Neural cell (in vitro differentiated cells): ENCODE data around the gene SARS1. TPM values are rescaled to one million over a fixed set of nuclear protein-coding genes. Genes with fewer than 3 reads are reported as not detected.

Experiments used
- H2AFZ ChIP-seq: fragments of 200-600, 300-800 bp; sonication (generic), shearing (Covaris generic); 2 replicates; pipeline ENCODE4 v1.6.0; 2014; ENCODE audit warnings: low read depth, mild to moderate bottlenecking, antibody characterized with exemption, low read length, moderate library complexity
- H3F3A ChIP-seq: fragments of 200-600 bp; shearing (Covaris generic); 2 replicates; pipeline ENCODE4 v1.6.1; 2016; ENCODE audit warnings: mild to moderate bottlenecking, moderate library complexity, mixed read lengths, antibody characterized with exemption, low read length; ENCODE audit not compliant: insufficient read depth, poor library complexity, severe bottlenecking
- H3K27ac ChIP-seq: fragments of 200-600, 300-800 bp; sonication (generic), shearing (Covaris generic); 2 replicates; pipeline ENCODE4 v1.5.1; 2014; ENCODE audit warnings: mild to moderate bottlenecking, low read length, moderate library complexity
- H3K27me3 ChIP-seq: fragments of 300-800, 200-600 bp; sonication (generic), shearing (Covaris generic); 2 replicates; pipeline ENCODE4 v1.6.0; 2014; ENCODE audit warnings: mild to moderate bottlenecking, low read depth, low read length, moderate library complexity; ENCODE audit not compliant: insufficient read depth
- H3K36me3 ChIP-seq: fragments of 300-800, 200-600 bp; sonication (generic), shearing (Covaris generic); 2 replicates; pipeline ENCODE4 v1.5.1; 2014; ENCODE audit warnings: mild to moderate bottlenecking, antibody characterized with exemption, low read length, moderate library complexity; ENCODE audit not compliant: insufficient read depth
- H3K4me2 ChIP-seq: fragments of 300-800, 200-600 bp; sonication (generic), shearing (Covaris generic); 2 replicates; pipeline ENCODE4 v1.6.0; 2014; ENCODE audit warnings: mild to moderate bottlenecking, low read length
- H3K4me3 ChIP-seq: fragments of 300-800, 200-600 bp; sonication (generic), shearing (Covaris generic); 2 replicates; pipeline ENCODE4 v1.5.1; 2014; ENCODE audit warnings: mild to moderate bottlenecking, low read length, moderate library complexity
- H3K79me2 ChIP-seq: fragments of 200-600 bp; shearing (Covaris generic); replicated peaks from 2 replicates; pipeline ENCODE4 v1.6.0; 2014; ENCODE audit warnings: mild to moderate bottlenecking, low read length, moderate library complexity; ENCODE audit not compliant: insufficient read depth
- H3K9ac ChIP-seq: fragments of 300-800, 200-600 bp; sonication (generic), shearing (Covaris generic); 2 replicates; pipeline ENCODE4 v1.6.1; 2016; ENCODE audit warnings: mild to moderate bottlenecking, low read length, mixed read lengths
- H3K9me2 ChIP-seq: fragments of 200-600 bp; shearing (Covaris generic); 2 replicates; pipeline ENCODE4 v1.6.1; 2016; ENCODE audit warnings: mild to moderate bottlenecking, low read length, mixed read lengths; ENCODE audit not compliant: insufficient read depth
- H3K9me3 ChIP-seq: fragments of 200-600, 300-800 bp; sonication (generic), shearing (Covaris generic); 2 replicates; pipeline ENCODE4 v1.6.1; 2016; ENCODE audit warnings: mild to moderate bottlenecking, mixed run types, low read length, moderate library complexity, mixed read lengths
- H4K20me1 ChIP-seq: fragments of 200-600 bp; shearing (Covaris generic); 2 replicates; pipeline ENCODE4 v1.6.1; 2016; ENCODE audit warnings: mild to moderate bottlenecking, mixed run types; ENCODE audit not compliant: insufficient read depth
- EP300 ChIP-seq: fragments of 450-650 bp; conservative IDR thresholded peaks from 2 replicates; pipeline ENCODE4 v1.6.1; 2014; ENCODE audit warnings: antibody characterized with exemption, mild to moderate bottlenecking, moderate library complexity; ENCODE audit not compliant: poor library complexity, severe bottlenecking
- EZH2 ChIP-seq: fragments of 200-600, 300-800 bp; shearing (Covaris generic), sonication (generic); IDR thresholded peaks from 2 replicates; pipeline ENCODE4 v1.6.1; 2014; ENCODE audit warnings: antibody characterized with exemption, low read length, borderline replicate concordance, mild to moderate bottlenecking; ENCODE audit not compliant: insufficient read depth, poor library complexity, severe bottlenecking
- MXI1 ChIP-seq: fragments of 450-650 bp; conservative IDR thresholded peaks from 2 replicates; pipeline ENCODE4 v1.6.1; 2014; ENCODE audit warnings: antibody characterized with exemption, mild to moderate bottlenecking; ENCODE audit not compliant: poor library complexity, severe bottlenecking
- POLR2AphosphoS5 ChIP-seq: IDR thresholded peaks from 2 replicates; pipeline ENCODE4 v1.6.1; 2012
- RAD21 ChIP-seq: fragments of 450-650 bp; conservative IDR thresholded peaks from 2 replicates; pipeline ENCODE4 v1.6.1; 2014; ENCODE audit warnings: antibody characterized with exemption, mild to moderate bottlenecking, moderate library complexity
- REST ChIP-seq: IDR thresholded peaks from 2 replicates; pipeline ENCODE4 v1.6.1; 2012; ENCODE audit warnings: borderline replicate concordance
- SMC3 ChIP-seq: fragments of 450-650 bp; conservative IDR thresholded peaks from 2 replicates; pipeline ENCODE4 v1.6.1; 2014; ENCODE audit warnings: antibody characterized with exemption, mild to moderate bottlenecking, moderate library complexity; ENCODE audit not compliant: poor library complexity
- TAF1 ChIP-seq: IDR thresholded peaks from 2 replicates; pipeline ENCODE4 v1.6.1; 2012; ENCODE audit warnings: low read depth
- polyA plus RNA-seq: library from polyadenylated mRNA; depleted of rRNA; stranded (reverse); fragments of >200 nt; gene quantifications from 2 replicates; pipeline ENCODE4 v1.2.3, GENCODE V29; 2014
- TF ChIP-seq, protein P1 (sequence below): fragments of 450-650 bp; IDR thresholded peaks from 2 replicates; pipeline ENCODE4 v1.5.1; 2014; ENCODE audit warnings: antibody characterized with exemption, mild to moderate bottlenecking, moderate library complexity; ENCODE audit not compliant: poor library complexity, severe bottlenecking

The SARS1 gene
- polyA plus RNA-seq, 1 donor from 2014 or later, result 281 TPM

DNA sequence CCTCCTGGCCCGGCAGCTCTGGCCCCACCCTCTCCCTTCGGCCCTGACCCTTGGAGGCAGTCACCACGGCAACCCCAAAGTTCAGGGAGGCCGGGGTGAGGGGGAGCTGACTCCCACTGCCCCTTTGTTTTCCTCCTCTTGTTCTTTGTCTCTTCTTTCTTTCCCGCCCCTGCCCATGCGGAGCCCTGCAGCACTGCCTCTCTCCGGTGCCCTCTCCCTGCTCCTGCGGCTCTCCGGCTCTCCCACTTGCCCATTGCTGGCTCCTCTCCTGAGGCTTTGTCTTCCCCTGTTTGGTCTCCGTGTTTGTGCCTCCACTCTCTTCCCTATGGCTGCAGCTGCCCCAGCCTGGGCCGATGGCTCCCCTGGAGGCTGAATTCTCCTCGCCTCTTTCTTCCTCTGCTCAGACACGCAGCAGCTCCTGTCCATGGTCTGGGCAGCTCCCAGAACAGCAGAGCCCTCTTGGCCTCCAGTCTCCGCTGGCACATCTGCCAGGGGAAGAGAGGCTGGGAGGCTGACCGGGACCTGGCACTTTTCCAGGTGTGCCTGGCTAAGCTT, 41.5 kb downstream of the SARS1 start:
- H2AFZ ChIP-seq, result peak overlapping the region; percentile 66
- peak overlapping the region; percentile 75 for H3K4me3 ChIP-seq
- H3F3A ChIP-seq, result no peaks in the 10 kb centered on the region
- no peaks in the 10 kb centered on the region for H3K27me3 ChIP-seq
- peaks cover 63% of the 10 kb centered on the region for H3K79me2 ChIP-seq
- no peaks in the 10 kb centered on the region for H3K9me2 ChIP-seq
- no peaks in the 10 kb centered on the region for H3K9me3 ChIP-seq
- H3K27ac ChIP-seq, result peak overlapping the region; percentile 70
- TF ChIP-seq RAD21, result peak; percentile 31
- TF ChIP-seq MXI1, result no peak
- TF ChIP-seq, protein P1, sequence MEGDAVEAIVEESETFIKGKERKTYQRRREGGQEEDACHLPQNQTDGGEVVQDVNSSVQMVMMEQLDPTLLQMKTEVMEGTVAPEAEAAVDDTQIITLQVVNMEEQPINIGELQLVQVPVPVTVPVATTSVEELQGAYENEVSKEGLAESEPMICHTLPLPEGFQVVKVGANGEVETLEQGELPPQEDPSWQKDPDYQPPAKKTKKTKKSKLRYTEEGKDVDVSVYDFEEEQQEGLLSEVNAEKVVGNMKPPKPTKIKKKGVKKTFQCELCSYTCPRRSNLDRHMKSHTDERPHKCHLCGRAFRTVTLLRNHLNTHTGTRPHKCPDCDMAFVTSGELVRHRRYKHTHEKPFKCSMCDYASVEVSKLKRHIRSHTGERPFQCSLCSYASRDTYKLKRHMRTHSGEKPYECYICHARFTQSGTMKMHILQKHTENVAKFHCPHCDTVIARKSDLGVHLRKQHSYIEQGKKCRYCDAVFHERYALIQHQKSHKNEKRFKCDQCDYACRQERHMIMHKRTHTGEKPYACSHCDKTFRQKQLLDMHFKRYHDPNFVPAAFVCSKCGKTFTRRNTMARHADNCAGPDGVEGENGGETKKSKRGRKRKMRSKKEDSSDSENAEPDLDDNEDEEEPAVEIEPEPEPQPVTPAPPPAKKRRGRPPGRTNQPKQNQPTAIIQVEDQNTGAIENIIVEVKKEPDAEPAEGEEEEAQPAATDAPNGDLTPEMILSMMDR, result peak; percentile 53
- no peak for TF ChIP-seq EZH2
- peak; percentile 27 for TF ChIP-seq REST
- no peak for TF ChIP-seq SMC3
- H4K20me1 ChIP-seq, result no peaks in the 10 kb centered on the region
- peak overlapping the region; percentile 97 for H3K4me2 ChIP-seq
- peak overlapping the region; percentile 76 for H3K9ac ChIP-seq
- peaks cover 12% of the 10 kb centered on the region for H3K36me3 ChIP-seq

DNA sequence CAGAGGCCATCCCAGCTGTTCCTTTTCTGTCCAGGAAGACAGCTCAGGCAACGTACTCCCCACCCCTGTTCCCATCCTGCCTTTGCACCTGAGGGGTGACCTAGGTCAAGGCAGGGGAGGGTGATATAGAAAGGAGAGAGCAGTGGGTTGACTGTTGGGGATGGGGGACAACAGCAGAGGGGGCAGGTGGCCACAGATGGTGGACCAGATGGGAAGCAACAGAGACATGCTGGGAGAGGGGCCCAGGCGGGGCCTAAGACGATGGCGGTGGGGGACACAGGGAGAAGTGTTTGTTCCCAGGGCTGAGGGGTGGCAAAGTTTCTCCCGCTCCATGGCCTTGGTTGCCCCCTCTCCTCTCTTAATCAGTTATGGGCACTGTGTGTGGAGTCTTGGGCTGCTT, 42.0 kb downstream of the SARS1 start:
- no peak for TF ChIP-seq EZH2
- TF ChIP-seq TAF1, result no peak
- no peak for TF ChIP-seq SMC3
- TF ChIP-seq EP300, result no peak
- no peak for TF ChIP-seq POLR2AphosphoS5
- no peak for TF ChIP-seq RAD21
- TF ChIP-seq, protein P1, result no peak
- H2AFZ ChIP-seq, result peak overlapping the region; percentile 66
- peak overlapping the region; percentile 97 for H3K4me2 ChIP-seq
- peak overlapping the region; percentile 75 for H3K4me3 ChIP-seq
- peak overlapping the region; percentile 70 for H3K27ac ChIP-seq
- no peaks in the 10 kb centered on the region for H3K27me3 ChIP-seq
- peak overlapping the region; percentile 76 for H3K9ac ChIP-seq
- H3F3A ChIP-seq, result no peaks in the 10 kb centered on the region
- H3K9me2 ChIP-seq, result no peaks in the 10 kb centered on the region
- H3K9me3 ChIP-seq, result no peaks in the 10 kb centered on the region
- H4K20me1 ChIP-seq, result no peaks in the 10 kb centered on the region
- peaks cover 58% of the 10 kb centered on the region for H3K79me2 ChIP-seq
- peaks cover 12% of the 10 kb centered on the region for H3K36me3 ChIP-seq
